H1 (cell line): Measurements from ENCODE around the gene CMTR2. TPM values are rescaled to one million over a fixed set of nuclear protein-coding genes. Genes with fewer than 3 reads are reported as not detected.

Experiments
- CTCF ChIA-PET: fragments of 300-600 bp; sonication (Branson Sonifier 250); formaldehyde crosslinking; loops from one replicate; lab custom pipeline; 2021; ENCODE audit not compliant: partially characterized antibody; lab: Charles Lee
- POLR2A ChIA-PET: fragments of 300-600 bp; sonication (Branson Sonifier 250); formaldehyde crosslinking; loops from one replicate; lab custom pipeline; 2021; ENCODE audit warnings: inconsistent platforms; ENCODE audit not compliant: partially characterized antibody; lab: Charles Lee
- DNase-seq, 2 experiments: peaks; one replicate each; pipeline versions ENCODE4 v3.0.0 to v3.0.0-alpha.2; 2010 to 2022; ENCODE audit warnings: low spot score in 2 of 2, low read depth in 1 of 2, mixed read lengths in 1 of 2
- FAIRE-seq: peaks from 2 replicates; lab custom pipeline; 2011; peaks lifted over from hg19 to GRCh38; lab: Jason Lieb, UNC
- H2AFZ ChIP-seq: 2 replicates; pipeline ENCODE4 v1.8.1; 2012; ENCODE audit warnings: low read length, inconsistent platforms
- H2AK5ac ChIP-seq: 2 replicates; pipeline ENCODE4 v1.6.1; 2013; ENCODE audit warnings: low read depth, low read length
- H2BK120ac ChIP-seq: replicated peaks from 2 replicates; pipeline ENCODE3; 2013; ENCODE audit warnings: low read depth, low read length, inconsistent platforms
- H2BK12ac ChIP-seq: 2 replicates; pipeline ENCODE4 v1.6.1; 2013; ENCODE audit warnings: low read depth, low read length
- H2BK15ac ChIP-seq: 2 replicates; pipeline ENCODE4 v1.6.1; 2013; ENCODE audit warnings: low read length
- H2BK20ac ChIP-seq: 2 replicates; pipeline ENCODE4 v1.6.1; 2013; ENCODE audit warnings: low read length
- H2BK5ac ChIP-seq: 2 replicates; pipeline ENCODE4 v1.6.1; 2013; ENCODE audit warnings: low read depth, low read length
- H3K14ac ChIP-seq: 2 replicates; pipeline ENCODE4 v1.6.1; 2013; ENCODE audit warnings: inconsistent platforms; ENCODE audit not compliant: insufficient read length
- H3K18ac ChIP-seq: 2 replicates; pipeline ENCODE4 v1.6.1; 2013; ENCODE audit warnings: low read length; ENCODE audit errors: extremely low read depth
- H3K23ac ChIP-seq: 2 replicates; pipeline ENCODE4 v1.6.1; 2013; ENCODE audit warnings: inconsistent platforms; ENCODE audit not compliant: insufficient read length
- H3K23me2 ChIP-seq: 2 replicates; pipeline ENCODE4 v1.6.1; 2013; ENCODE audit warnings: low read depth, low read length
- H3K27ac ChIP-seq: 2 replicates; pipeline ENCODE4 v1.6.1; 2011; ENCODE audit warnings: low read depth, low read length, inconsistent platforms
- H3K27me3 ChIP-seq, 4 experiments: replicated peaks in 1 of 4; 1 replicate in 1 of 4; 2 replicates in 3 of 4; pipeline versions ENCODE4 v1.6.1 to v1.8.1; 2011 to 2013; ENCODE audit warnings: low read length in 3 of 4, mild to moderate bottlenecking in 3 of 4, inconsistent platforms in 2 of 4, mixed read lengths in 2 of 4, moderate library complexity in 1 of 4; ENCODE audit not compliant: control insufficient read depth in 3 of 4, insufficient read depth in 3 of 4; ENCODE audit errors: extremely low read depth in 1 of 4
- H3K36me3 ChIP-seq, 4 experiments: 2 replicates each; pipeline versions ENCODE4 v1.6.1 to v1.8.1; 2011 to 2013; ENCODE audit warnings: mild to moderate bottlenecking in 4 of 4, low read length in 3 of 4, moderate library complexity in 2 of 4, control low read depth in 1 of 4, inconsistent platforms in 1 of 4; ENCODE audit not compliant: insufficient read depth in 4 of 4, control insufficient read depth in 2 of 4
- H3K4ac ChIP-seq: replicated peaks from 2 replicates; pipeline ENCODE3; 2013; ENCODE audit warnings: low read length, low read depth, mixed read lengths, inconsistent platforms; ENCODE audit not compliant: insufficient read length
- H3K4me1 ChIP-seq, 4 experiments: replicated peaks in 1 of 4; 1 replicate in 1 of 4; 2 replicates in 3 of 4; pipeline versions ENCODE4 v1.6.1 to v1.8.1; 2011 to 2013; ENCODE audit warnings: low read length in 3 of 4, inconsistent platforms in 2 of 4, mixed read lengths in 1 of 4; ENCODE audit not compliant: insufficient read depth in 4 of 4, control insufficient read depth in 3 of 4
- H3K4me2 ChIP-seq, 2 experiments: 2 replicates each; pipeline versions ENCODE4 v1.6.1 to v1.8.1; 2011 to 2013; ENCODE audit warnings: low read depth in 2 of 2, low read length in 2 of 2, control low read depth in 1 of 2, inconsistent platforms in 1 of 2, mild to moderate bottlenecking in 1 of 2; ENCODE audit not compliant: insufficient read depth in 1 of 2
- H3K4me3 ChIP-seq, 4 experiments: fragments of 200-600, 300-600 bp in 1 of 4; sonication (generic), shearing (Covaris generic), sonication (Bioruptor Twin) in 1 of 4; 2 replicates each; pipeline versions ENCODE4 v1.5.1 to v1.8.1; 2011 to 2016; ENCODE audit warnings: low read length in 4 of 4, low read depth in 3 of 4, control low read depth in 2 of 4, inconsistent platforms in 2 of 4, mild to moderate bottlenecking in 2 of 4, mixed read lengths in 1 of 4, moderate library complexity in 1 of 4; ENCODE audit not compliant: insufficient read depth in 2 of 4; ENCODE audit errors: extremely low read depth in 1 of 4
- H3K56ac ChIP-seq: replicated peaks from 2 replicates; pipeline ENCODE3; 2013; ENCODE audit warnings: low read depth, mild to moderate bottlenecking, mixed read lengths, low read length, inconsistent platforms; ENCODE audit not compliant: insufficient read length
- H3K79me1 ChIP-seq: 2 replicates; pipeline ENCODE4 v1.6.1; 2013; ENCODE audit warnings: low read depth, low read length, control low read depth
- H3K79me2 ChIP-seq, 2 experiments: 2 replicates each; pipeline versions ENCODE4 v1.6.1 to v1.8.1; 2012 to 2013; ENCODE audit warnings: low read length in 2 of 2, mild to moderate bottlenecking in 2 of 2, inconsistent platforms in 1 of 2; ENCODE audit not compliant: insufficient read depth in 2 of 2, control insufficient read depth in 1 of 2
- H3K9ac ChIP-seq, 4 experiments: replicated peaks in 1 of 4; 1 replicate in 1 of 4; 2 replicates in 3 of 4; pipeline versions ENCODE4 v1.6.1 to v1.8.1; 2011 to 2013; ENCODE audit warnings: low read depth in 3 of 4, low read length in 3 of 4, control low read depth in 2 of 4, mild to moderate bottlenecking in 2 of 4, moderate library complexity in 2 of 4, inconsistent platforms in 1 of 4; ENCODE audit errors: extremely low read depth in 1 of 4
- H3K9me3 ChIP-seq, 2 experiments: 2 replicates each; pipeline versions ENCODE4 v1.6.1 to v1.8.1; 2012 to 2013; ENCODE audit warnings: mild to moderate bottlenecking in 2 of 2, moderate library complexity in 2 of 2, control low read depth in 1 of 2, inconsistent platforms in 1 of 2, low read depth in 1 of 2, low read length in 1 of 2, mixed read lengths in 1 of 2; ENCODE audit not compliant: insufficient read depth in 2 of 2
- H4K20me1 ChIP-seq, 2 experiments: replicated peaks in 1 of 2; 2 replicates each; pipeline versions ENCODE3 to v1.8.1; 2011 to 2013; ENCODE audit warnings: inconsistent platforms in 2 of 2, low read length in 2 of 2, mild to moderate bottlenecking in 1 of 2; ENCODE audit not compliant: insufficient read depth in 2 of 2, control insufficient read depth in 1 of 2
- H4K5ac ChIP-seq: 2 replicates; pipeline ENCODE4 v1.6.1; 2013; ENCODE audit warnings: low read length, low read depth, mixed read lengths, inconsistent platforms; ENCODE audit not compliant: insufficient read length
- H4K8ac ChIP-seq: 2 replicates; pipeline ENCODE4 v1.8.0; 2013; ENCODE audit warnings: mild to moderate bottlenecking, moderate library complexity, low read length, inconsistent platforms; ENCODE audit not compliant: insufficient read depth; ENCODE audit errors: extremely low read depth
- H4K91ac ChIP-seq: replicated peaks from 2 replicates; pipeline ENCODE3; 2013; ENCODE audit warnings: low read length, mixed read lengths, inconsistent platforms; ENCODE audit not compliant: insufficient read length
- CREB1 ChIP-seq: IDR thresholded peaks from 2 replicates; pipeline ENCODE4 v1.6.1; 2012; ENCODE audit warnings: inconsistent platforms
- RNF2 ChIP-seq: fragments of 200-900, 300-1000 bp; sonication (generic); IDR thresholded peaks from 2 replicates; pipeline ENCODE4 v1.7.1; 2016; ENCODE audit warnings: borderline replicate concordance, low read depth, mild to moderate bottlenecking, antibody characterized with exemption, low read length; ENCODE audit not compliant: poor library complexity, severe bottlenecking; ENCODE audit errors: missing control alignments
- SRF ChIP-seq: IDR thresholded peaks from 2 replicates; pipeline ENCODE4 v1.6.1; 2011; ENCODE audit warnings: mild to moderate bottlenecking, low read depth, low read length, moderate library complexity
- WGBS, 2 experiments: shearing (Covaris generic) in 1 of 2; methylation state at CpG; one replicate each; pipeline versions ENCODE4 v1.1.6 to v1.1.7; 2013 to 2015; ENCODE audit warnings: low lambda C conversion rate in 2 of 2, mixed read lengths in 2 of 2, inconsistent platforms in 1 of 2, low coverage in 1 of 2, missing lambda C conversion rate in 1 of 2; ENCODE audit not compliant: insufficient replicate concordance in 2 of 2, insufficient coverage in 1 of 2, insufficient read length in 1 of 2; ENCODE audit errors: extremely low coverage in 1 of 2, missing lambda C conversion rate in 1 of 2; 5-methylcytosine and 5-hydroxymethylcytosine counted together
- polyA plus RNA-seq, 7 experiments: library from polyadenylated mRNA; depleted of rRNA in 3 of 7; stranded (reverse) in 5 of 7; unstranded in 2 of 7; fragments of >200 nt in 5 of 7; fragments of 200-250 nt in 2 of 7; gene quantifications; 1 replicate in 5 of 7; 2 replicates in 1 of 7; 4 replicates in 1 of 7; pipeline versions ENCODE4 v1.2.1 to v1.2.3, GENCODE V29; 2011 to 2013; ENCODE audit warnings: missing spikeins in 2 of 7, mixed read lengths in 2 of 7
- total RNA-seq: library from RNA; stranded (reverse); fragmentation: NEBNext Ultra II Directional; extraction: Animal tissue kit (Norgen Biotek cat#: 25700); gene quantifications from 2 replicates; pipeline ENCODE4 v1.2.1, GENCODE V29; 2021

CMTR2 gene
- total and polyA plus RNA-seq, 2 of the 8 experiments (the other 6 are each of a cell fraction or from before 2014, with no cell fraction given), result 8.5 to 12.8 TPM

DNA sequence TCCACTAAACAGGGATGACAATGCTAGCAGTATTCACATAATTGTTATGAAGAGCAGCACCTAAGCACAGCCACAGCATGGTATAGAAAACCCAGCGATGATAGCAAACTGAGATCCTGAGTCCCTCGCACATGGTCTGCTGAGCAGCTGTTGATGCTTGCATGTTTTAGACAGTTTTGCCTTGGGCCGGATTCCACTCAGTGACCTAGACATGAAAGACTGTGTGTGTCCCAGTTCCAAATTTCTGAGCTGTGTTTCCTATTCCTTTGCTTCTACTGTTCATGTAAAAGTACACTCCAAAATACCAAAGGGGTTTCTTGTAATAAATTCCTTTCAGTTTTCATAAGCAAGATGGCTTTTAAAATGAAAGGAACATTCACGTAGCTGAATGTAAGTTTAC, 30.8 kb upstream of the CMTR2 start:
- H2BK5ac ChIP-seq, result no peak overlapping the region
- no peak overlapping the region for H3K14ac ChIP-seq
- ChIA-PET CTCF (interaction anchor here (1.1 to 1.4 kb wide), 2 partner anchors 9 to 44 kb away, joined by 3 to 12 read pairs; no protein-coding TSS in a partner anchor), POLR2A (no interaction called here)
- no peak for DNase-seq
- H4K91ac ChIP-seq, result no peak overlapping the region
- no peaks in the 10 kb centered on the region for H3K9me3 ChIP-seq
- H2BK12ac ChIP-seq, result no peak overlapping the region
- H3K23me2 ChIP-seq, result no peaks in the 10 kb centered on the region
- no peak overlapping the region for H3K4ac ChIP-seq
- H2BK120ac ChIP-seq, result no peak overlapping the region
- H4K20me1 ChIP-seq, result no peaks in the 10 kb centered on the region
- no peak overlapping the region for H3K4me3 ChIP-seq
- no peak overlapping the region for H2BK20ac ChIP-seq
- no peak overlapping the region for H3K56ac ChIP-seq
- H4K8ac ChIP-seq, result no peak overlapping the region
- H3K9ac ChIP-seq, result no peak overlapping the region
- no peaks in the 10 kb centered on the region for H3K79me1 ChIP-seq
- no peaks in the 10 kb centered on the region for H3K36me3 ChIP-seq
- H2BK15ac ChIP-seq, result no peak overlapping the region
- no peak overlapping the region for H3K4me2 ChIP-seq
- no peak overlapping the region for H2AFZ ChIP-seq
- H3K4me1 ChIP-seq, result no peaks in the 10 kb centered on the region
- H2AK5ac ChIP-seq, result no peak overlapping the region
- no peak overlapping the region for H3K23ac ChIP-seq
- no peak for TF ChIP-seq RNF2
- TF ChIP-seq SRF, result no peak
- no peak for TF ChIP-seq CREB1
- no peak overlapping the region for H4K5ac ChIP-seq
- no peak overlapping the region for H3K27ac ChIP-seq
- no peak for FAIRE-seq
- 88% methylated on average over 4 of the region's 4 CpGs; no CpG with 5 or more reads in 1 of the 2 experiments for WGBS, 2 experiments
- H3K18ac ChIP-seq, result no peak overlapping the region
- H3K79me2 ChIP-seq, result no peaks in the 10 kb centered on the region
- H3K27me3 ChIP-seq, result no peaks in the 10 kb centered on the region
